HCT116 (cell line): ENCODE measurements around the gene HIGD1C. TPM values are rescaled to one million over a fixed set of nuclear protein-coding genes. Genes with fewer than 3 reads are reported as not detected.

ENCODE experiments used
- ATAC-seq: fragments of 200-7000 bp; cut with Tn5 transposase; 2 replicates; pipeline ENCODE4 v1.9.1; 2020; ENCODE audit warnings: mild to moderate bottlenecking, moderate library complexity
- BruUV-seq: library from RNA; stranded (reverse); fragments of 400-500 nt; replicated peaks from 2 replicates; lab custom pipeline; 2021; lab: Mats Ljungman, UMichigan
- CTCF ChIA-PET: fragments of 300-600 bp; sonication (Branson Sonifier 250); formaldehyde crosslinking; loops from one replicate; lab custom pipeline; 2021; ENCODE audit warnings: antibody characterized with exemption; lab: Charles Lee
- POLR2A ChIA-PET: fragments of 300-600, 350-600 bp; sonication (Branson Sonifier 250); formaldehyde crosslinking; loops from one replicate; lab custom pipeline; 2021; ENCODE audit warnings: antibody characterized with exemption; lab: Charles Lee
- RAD21 ChIA-PET, 2 experiments: fragments of 300-600 bp; sonication (Branson Sonifier 250); formaldehyde crosslinking; loops; one replicate each; lab custom pipeline; 2023; ENCODE audit warnings: low total read pairs in 2 of 2; ENCODE audit not compliant: uncharacterized antibody in 2 of 2, unreplicated experiment in 2 of 2, low non-redundant PET in 1 of 2; lab: Charles Lee
- DNase-seq: peaks from one replicate; pipeline ENCODE4 v3.0.0-alpha.2; 2010; ENCODE audit warnings: low read depth, low spot score
- H2AFZ ChIP-seq: fragments of 200-600 bp; shearing (Covaris generic), sonication (generic); 2 replicates; pipeline ENCODE4 v1.6.1; 2017; ENCODE audit warnings: low read depth, mixed run types, mixed read lengths, antibody characterized with exemption, low read length; ENCODE audit not compliant: poor library complexity, severe bottlenecking
- H3K27ac ChIP-seq: 2 replicates; pipeline ENCODE4 v1.5.1; 2012; ENCODE audit warnings: low read depth, low read length
- H3K27me3 ChIP-seq: fragments of 200-600 bp; sonication (generic); 2 replicates; pipeline ENCODE4 v1.6.1; 2016; ENCODE audit warnings: mixed run types, low read length, mixed read lengths; ENCODE audit not compliant: insufficient read depth
- H3K36me3 ChIP-seq, 2 experiments: fragments of 200-500 bp in 1 of 2; fragments of 200-600 bp in 1 of 2; sonication (Bioruptor generic) in 1 of 2; sonication (generic) in 1 of 2; 2 replicates each; pipeline versions ENCODE4 v1.5.1 to v1.6.1; 2014 to 2016; ENCODE audit warnings: low read length in 2 of 2, inconsistent platforms in 1 of 2, mixed read lengths in 1 of 2, mixed run types in 1 of 2; ENCODE audit not compliant: insufficient read depth in 2 of 2, control insufficient read depth in 1 of 2
- H3K4me1 ChIP-seq, 2 experiments: fragments of 200-600 bp in 1 of 2; sonication (generic) in 1 of 2; 2 replicates each; pipeline versions ENCODE4 v1.5.1 to v1.6.1; 2012 to 2017; ENCODE audit warnings: low read length in 2 of 2, inconsistent platforms in 1 of 2, mild to moderate bottlenecking in 1 of 2, mixed read lengths in 1 of 2, mixed run types in 1 of 2, moderate library complexity in 1 of 2; ENCODE audit not compliant: insufficient read depth in 2 of 2, control insufficient read depth in 1 of 2
- H3K4me2 ChIP-seq: fragments of 200-600 bp; sonication (generic); 2 replicates; pipeline ENCODE4 v1.6.1; 2017; ENCODE audit warnings: mixed run types, low read length, mixed read lengths
- H3K4me3 ChIP-seq, 2 experiments: fragments of 200-600 bp in 1 of 2; sonication (generic) in 1 of 2; replicated peaks in 1 of 2; 2 replicates each; pipeline ENCODE4 v1.5.1; 2011 to 2016; ENCODE audit warnings: low read length in 2 of 2, control low read depth in 1 of 2, low read depth in 1 of 2, mild to moderate bottlenecking in 1 of 2, mixed read lengths in 1 of 2, mixed run types in 1 of 2
- H3K79me2 ChIP-seq: fragments of 200-600 bp; sonication (generic); 2 replicates; pipeline ENCODE4 v1.6.1; 2017; ENCODE audit warnings: mild to moderate bottlenecking, mixed run types, low read length, moderate library complexity, mixed read lengths; ENCODE audit not compliant: insufficient read depth
- H3K9ac ChIP-seq: fragments of 200-600 bp; sonication (generic); 2 replicates; pipeline ENCODE4 v1.6.1; 2016; ENCODE audit warnings: low read length, mixed read lengths
- H3K9me2 ChIP-seq: fragments of 200-600 bp; sonication (generic), shearing (Covaris generic); 2 replicates; pipeline ENCODE4 v1.6.1; 2017; ENCODE audit warnings: mixed run types, mild to moderate bottlenecking, moderate library complexity; ENCODE audit not compliant: insufficient read depth
- H3K9me3 ChIP-seq, 2 experiments: fragments of 200-500 bp in 1 of 2; fragments of 200-600 bp in 1 of 2; sonication (Bioruptor generic) in 1 of 2; sonication (generic) in 1 of 2; 2 replicates each; pipeline ENCODE4 v1.6.1; 2014 to 2017; ENCODE audit warnings: low read length in 2 of 2, mixed read lengths in 2 of 2, inconsistent platforms in 1 of 2, low read depth in 1 of 2, mild to moderate bottlenecking in 1 of 2, mixed run types in 1 of 2, moderate library complexity in 1 of 2; ENCODE audit not compliant: control insufficient read depth in 1 of 2, insufficient read depth in 1 of 2
- H4K20me1 ChIP-seq: fragments of 200-600 bp; sonication (generic), shearing (Covaris generic); 2 replicates; pipeline ENCODE4 v1.6.1; 2017; ENCODE audit warnings: mixed run types, mild to moderate bottlenecking, moderate library complexity; ENCODE audit not compliant: insufficient read depth
- CBX3 ChIP-seq: IDR thresholded peaks from 2 replicates; pipeline ENCODE4 v1.6.1; 2012; ENCODE audit warnings: low read depth
- CEBPB ChIP-seq: IDR thresholded peaks from 2 replicates; pipeline ENCODE4 v1.6.1; 2012; ENCODE audit warnings: low read depth
- EGR1 ChIP-seq: IDR thresholded peaks from 2 replicates; pipeline ENCODE4 v1.6.1; 2012; ENCODE audit warnings: low read depth
- ELF1 ChIP-seq: IDR thresholded peaks from 2 replicates; pipeline ENCODE4 v1.6.1; 2012; ENCODE audit warnings: low read depth, borderline replicate concordance
- EZH2 ChIP-seq: fragments of 200-600 bp; sonication (generic); IDR thresholded peaks from 2 replicates; pipeline ENCODE4 v1.6.1; 2017; ENCODE audit warnings: antibody characterized with exemption, mixed run types
- EZH2phosphoT487 ChIP-seq: fragments of 200-600 bp; IDR thresholded peaks from 2 replicates; pipeline ENCODE4 v1.6.1; 2018; ENCODE audit warnings: antibody characterized with exemption, borderline replicate concordance
- JUND ChIP-seq: IDR thresholded peaks from 2 replicates; pipeline ENCODE4 v1.6.1; 2012
- POLR2A ChIP-seq: IDR thresholded peaks from 2 replicates; pipeline ENCODE4 v1.7.0; 2011; ENCODE audit warnings: borderline replicate concordance; ENCODE audit not compliant: insufficient read depth, insufficient read length; ENCODE audit errors: extremely low read depth
- RAD21 ChIP-seq: IDR thresholded peaks from 2 replicates; pipeline ENCODE4 v1.6.1; 2012; ENCODE audit warnings: low read depth, mild to moderate bottlenecking
- SP1 ChIP-seq: IDR thresholded peaks from 2 replicates; pipeline ENCODE4 v1.6.1; 2012; ENCODE audit warnings: low read depth
- SRF ChIP-seq: IDR thresholded peaks from 2 replicates; pipeline ENCODE4 v1.6.1; 2012; ENCODE audit warnings: low read depth
- YY1 ChIP-seq: IDR thresholded peaks from 2 replicates; pipeline ENCODE4 v1.6.1; 2011; ENCODE audit warnings: low read length, low read depth, moderate library complexity, mild to moderate bottlenecking; ENCODE audit not compliant: insufficient replicate concordance; ENCODE audit errors: extremely low read depth
- ZFX ChIP-seq: fragments of 450-650 bp; IDR thresholded peaks from 2 replicates; pipeline ENCODE4 v1.6.1; 2017
- ZNF274 ChIP-seq: fragments of 200-500 bp; sonication (Bioruptor generic); IDR thresholded peaks from 2 replicates; pipeline ENCODE4 v1.6.1; 2014; ENCODE audit warnings: mild to moderate bottlenecking, low read depth, low read length, inconsistent platforms
- intact Hi-C: fragments of 100-400 bp; cut with micrococcal nuclease; formaldehyde crosslinking; loops from 2 replicates; pipeline ENCODE4 v1.10.0; 2022
- total RNA-seq: library from RNA; stranded (reverse); gene quantifications from one replicate; pipeline ENCODE4 v1.2.1, GENCODE V29; 2021; ENCODE audit not compliant: unreplicated experiment
- TF ChIP-seq, protein P1 (sequence below): IDR thresholded peaks from 2 replicates; pipeline ENCODE4 v1.6.1; 2012
- TF ChIP-seq, protein P2 (sequence below): IDR thresholded peaks from 2 replicates; pipeline ENCODE4 v1.6.1; 2012; ENCODE audit warnings: low read depth

Gene HIGD1C
- total RNA-seq, 1 experiment from 2014 or later: not detected

DNA sequence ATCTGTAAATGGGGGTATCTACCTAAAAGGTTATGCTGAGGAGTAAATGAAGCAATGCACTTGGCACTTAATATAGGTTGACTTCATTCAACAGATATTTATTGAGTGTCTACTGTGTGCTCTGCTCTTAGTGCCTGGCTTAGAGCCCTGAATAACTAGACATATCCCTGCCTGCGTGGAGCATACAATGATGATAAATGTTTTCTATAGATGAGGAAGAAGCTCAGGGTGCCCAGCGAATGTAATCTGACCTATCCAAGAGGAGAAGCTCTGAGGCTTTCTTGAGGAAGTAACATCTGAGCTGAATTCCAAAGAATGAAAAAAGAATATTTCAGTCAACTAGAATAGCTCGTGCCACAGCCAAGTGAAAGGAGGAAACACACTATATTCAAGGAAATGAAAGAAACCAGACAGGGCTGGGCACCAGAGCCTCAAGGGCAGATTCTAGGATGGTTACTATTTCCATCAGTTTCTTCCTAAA is 17.9 kb upstream of the HIGD1C start:
- Histone ChIP-seq H3K4me3 (no peak overlapping the region), H3K9ac (no peak overlapping the region), H3K27ac (no peak overlapping the region), H4K20me1 (no peaks in the 10 kb centered on the region), H3K27me3 (no peaks in the 10 kb centered on the region), H3K9me2 (no peaks in the 10 kb centered on the region), H3K4me2 (no peak overlapping the region), H3K36me3 (no peaks in the 10 kb centered on the region), H3K9me3 (no peaks in the 10 kb centered on the region), H3K4me1 (no peaks in the 10 kb centered on the region), H3K79me2 (no peaks in the 10 kb centered on the region), H2AFZ (no peak overlapping the region)
- POLR2A ChIA-PET: no interaction called here
- intact Hi-C loops: no loop called here
- CTCF ChIA-PET: no interaction called here
- RAD21 ChIA-PET: no interaction called here
- DNase-seq: no peak
- no TSS peak for BruUV-seq
- ATAC-seq: no peak
- TF ChIP-seq JUND (no peak), YY1 (no peak), EZH2 (no peak)

DNA sequence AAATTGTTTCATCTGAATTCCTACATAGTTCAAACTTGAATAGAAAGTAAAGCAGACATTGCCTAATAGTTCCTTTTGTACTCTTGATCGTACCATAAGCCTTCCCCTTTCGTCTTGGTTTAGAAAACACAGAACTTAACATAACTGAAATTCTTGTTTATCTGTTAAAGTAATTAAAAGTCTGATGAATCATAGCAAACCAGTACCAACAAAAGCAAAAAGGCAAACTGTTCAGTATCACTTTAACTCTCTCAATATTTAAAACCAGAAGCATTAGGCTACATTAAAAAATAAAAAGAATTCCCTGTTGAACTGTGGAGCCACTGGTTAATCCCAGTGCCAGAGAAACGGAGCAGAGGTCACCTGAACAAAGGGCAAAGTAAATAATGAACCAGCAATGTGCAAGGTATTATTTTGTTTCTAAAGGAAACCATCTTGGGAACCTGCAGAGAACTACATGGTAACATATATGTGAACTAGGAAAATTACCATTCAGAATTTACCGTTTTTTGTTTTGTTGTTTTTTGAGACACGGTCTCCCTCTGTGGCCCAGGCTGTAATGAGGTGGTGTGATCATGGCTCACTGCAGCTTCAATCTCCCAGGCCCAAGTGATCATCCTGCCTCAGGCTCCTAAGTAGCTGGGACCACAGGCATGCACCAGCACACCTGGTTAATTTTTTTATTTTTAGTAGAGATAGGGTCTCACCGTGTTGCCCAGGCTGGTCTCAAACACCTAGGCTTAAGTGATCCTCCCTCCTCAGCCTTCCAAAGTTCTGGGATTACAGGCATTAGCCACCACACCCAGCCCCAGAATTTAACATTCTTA is 17.1 kb upstream of the HIGD1C start:
- Histone ChIP-seq H3K79me2 (no peaks in the 10 kb centered on the region), H3K36me3 (no peaks in the 10 kb centered on the region), H3K9me2 (no peaks in the 10 kb centered on the region), H2AFZ (no peak overlapping the region), H3K27me3 (no peaks in the 10 kb centered on the region), H3K9ac (no peak overlapping the region), H3K27ac (no peak overlapping the region), H3K4me1 (no peaks in the 10 kb centered on the region), H3K9me3 (no peaks in the 10 kb centered on the region), H4K20me1 (no peaks in the 10 kb centered on the region), H3K4me3 (no peak overlapping the region), H3K4me2 (no peak overlapping the region)
- RAD21 ChIA-PET: no interaction called here
- intact Hi-C loops: no loop called here
- no TSS peak for BruUV-seq
- CTCF ChIA-PET: no interaction called here
- ATAC-seq (no peak), DNase-seq (no peak)
- POLR2A ChIA-PET: no interaction called here
- no peak for TF ChIP-seq POLR2A
- TF ChIP-seq ZFX: no peak
- TF ChIP-seq ELF1: no peak
- no peak for TF ChIP-seq ZNF274
- no peak for TF ChIP-seq EZH2phosphoT487
- TF ChIP-seq, protein P1, sequence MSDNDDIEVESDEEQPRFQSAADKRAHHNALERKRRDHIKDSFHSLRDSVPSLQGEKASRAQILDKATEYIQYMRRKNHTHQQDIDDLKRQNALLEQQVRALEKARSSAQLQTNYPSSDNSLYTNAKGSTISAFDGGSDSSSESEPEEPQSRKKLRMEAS: no peak
- no peak for TF ChIP-seq CBX3
- TF ChIP-seq YY1: no peak
- no peak for TF ChIP-seq RAD21
- TF ChIP-seq, protein P2, sequence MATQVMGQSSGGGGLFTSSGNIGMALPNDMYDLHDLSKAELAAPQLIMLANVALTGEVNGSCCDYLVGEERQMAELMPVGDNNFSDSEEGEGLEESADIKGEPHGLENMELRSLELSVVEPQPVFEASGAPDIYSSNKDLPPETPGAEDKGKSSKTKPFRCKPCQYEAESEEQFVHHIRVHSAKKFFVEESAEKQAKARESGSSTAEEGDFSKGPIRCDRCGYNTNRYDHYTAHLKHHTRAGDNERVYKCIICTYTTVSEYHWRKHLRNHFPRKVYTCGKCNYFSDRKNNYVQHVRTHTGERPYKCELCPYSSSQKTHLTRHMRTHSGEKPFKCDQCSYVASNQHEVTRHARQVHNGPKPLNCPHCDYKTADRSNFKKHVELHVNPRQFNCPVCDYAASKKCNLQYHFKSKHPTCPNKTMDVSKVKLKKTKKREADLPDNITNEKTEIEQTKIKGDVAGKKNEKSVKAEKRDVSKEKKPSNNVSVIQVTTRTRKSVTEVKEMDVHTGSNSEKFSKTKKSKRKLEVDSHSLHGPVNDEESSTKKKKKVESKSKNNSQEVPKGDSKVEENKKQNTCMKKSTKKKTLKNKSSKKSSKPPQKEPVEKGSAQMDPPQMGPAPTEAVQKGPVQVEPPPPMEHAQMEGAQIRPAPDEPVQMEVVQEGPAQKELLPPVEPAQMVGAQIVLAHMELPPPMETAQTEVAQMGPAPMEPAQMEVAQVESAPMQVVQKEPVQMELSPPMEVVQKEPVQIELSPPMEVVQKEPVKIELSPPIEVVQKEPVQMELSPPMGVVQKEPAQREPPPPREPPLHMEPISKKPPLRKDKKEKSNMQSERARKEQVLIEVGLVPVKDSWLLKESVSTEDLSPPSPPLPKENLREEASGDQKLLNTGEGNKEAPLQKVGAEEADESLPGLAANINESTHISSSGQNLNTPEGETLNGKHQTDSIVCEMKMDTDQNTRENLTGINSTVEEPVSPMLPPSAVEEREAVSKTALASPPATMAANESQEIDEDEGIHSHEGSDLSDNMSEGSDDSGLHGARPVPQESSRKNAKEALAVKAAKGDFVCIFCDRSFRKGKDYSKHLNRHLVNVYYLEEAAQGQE: no peak
- TF ChIP-seq CEBPB: no peak
- TF ChIP-seq SP1: no peak
- no peak for TF ChIP-seq EGR1
- TF ChIP-seq SRF: no peak
